PC-9 (cell line): ENCODE data around the gene DNAJB1. TPM values are rescaled to one million over a fixed set of nuclear protein-coding genes. Genes with fewer than 3 reads are reported as not detected.

Source experiments
- BruUV-seq: library from RNA; stranded (reverse); fragments of 400-500 nt; replicated peaks from 2 replicates; lab custom pipeline; 2021; lab: Mats Ljungman, UMichigan
- CTCF ChIA-PET: fragments of 300-600 bp; sonication (Branson Sonifier 250); formaldehyde crosslinking; loops from one replicate; lab custom pipeline; 2022; ENCODE audit warnings: antibody characterized with exemption; lab: Charles Lee
- POLR2A ChIA-PET: fragments of 300-600 bp; sonication (Branson Sonifier 250); formaldehyde crosslinking; loops from one replicate; lab custom pipeline; 2022; ENCODE audit warnings: antibody characterized with exemption; ENCODE audit not compliant: unreplicated experiment; lab: Charles Lee
- DNase-seq, 2 experiments: peaks; one replicate each; pipeline versions ENCODE4 v3.0.0 to v3.0.0-alpha.2; 2015 to 2022; ENCODE audit warnings: mixed read lengths in 1 of 2
- H2AFZ ChIP-seq: fragments of 200-600 bp; sonication (generic); 2 replicates; pipeline ENCODE4 v1.8.1; 2017; ENCODE audit warnings: antibody characterized with exemption
- H3F3A ChIP-seq: fragments of 200-600 bp; sonication (generic); 2 replicates; pipeline ENCODE4 v1.8.1; 2017; ENCODE audit warnings: antibody characterized with exemption, mild to moderate bottlenecking, low read depth; ENCODE audit not compliant: insufficient read depth
- H3K27ac ChIP-seq: fragments of 200-600 bp; sonication (generic); 2 replicates; pipeline ENCODE4 v1.6.1; 2016; ENCODE audit warnings: mixed run types
- H3K27me3 ChIP-seq: fragments of 200-600 bp; sonication (generic); 2 replicates; pipeline ENCODE4 v1.6.1; 2016; ENCODE audit warnings: low read depth, mixed run types; ENCODE audit not compliant: insufficient read depth
- H3K36me3 ChIP-seq: fragments of 200-600 bp; sonication (generic); 2 replicates; pipeline ENCODE4 v1.6.1; 2016; ENCODE audit warnings: low read depth, mixed run types
- H3K4me1 ChIP-seq: fragments of 200-600 bp; sonication (generic); replicated peaks from 2 replicates; pipeline ENCODE4 v1.6.1; 2016; ENCODE audit warnings: mixed run types; ENCODE audit not compliant: insufficient read depth
- H3K4me2 ChIP-seq: fragments of 200-600 bp; sonication (generic); 2 replicates; pipeline ENCODE4 v1.6.1; 2017; ENCODE audit warnings: mixed run types
- H3K4me3 ChIP-seq: fragments of 200-600 bp; sonication (generic); 2 replicates; pipeline ENCODE4 v1.6.1; 2016; ENCODE audit warnings: mixed run types
- H3K79me2 ChIP-seq: fragments of 200-600 bp; sonication (generic); 2 replicates; pipeline ENCODE4 v1.6.1; 2017; ENCODE audit warnings: low read depth, mixed run types
- H3K9me2 ChIP-seq: fragments of 200-600 bp; sonication (generic); 2 replicates; pipeline ENCODE4 v1.8.1; 2017; ENCODE audit warnings: mild to moderate bottlenecking; ENCODE audit not compliant: insufficient read depth
- H3K9me3 ChIP-seq: fragments of 200-600 bp; sonication (generic); 2 replicates; pipeline ENCODE4 v1.8.1; 2016; ENCODE audit warnings: low read depth; ENCODE audit not compliant: insufficient read depth
- H4K20me1 ChIP-seq: fragments of 200-600 bp; sonication (generic); 2 replicates; pipeline ENCODE4 v1.8.1; 2017; ENCODE audit not compliant: insufficient read depth
- EZH2 ChIP-seq: fragments of 200-600 bp; sonication (generic); IDR thresholded peaks from 2 replicates; pipeline ENCODE4 v1.8.0; 2017; ENCODE audit warnings: antibody characterized with exemption, low read depth
- intact Hi-C: fragments of 100-400 bp; cut with micrococcal nuclease; formaldehyde crosslinking; loops from one replicate; pipeline ENCODE4 v1.10.0; 2022; ENCODE audit not compliant: unreplicated experiment
- total RNA-seq: library from RNA; stranded (reverse); gene quantifications from 2 replicates; pipeline ENCODE4 v1.2.3, GENCODE V29; 2021
- TF ChIP-seq, protein P1 (sequence below): fragments of 200-600 bp; sonication (generic); conservative IDR thresholded peaks from 2 replicates; pipeline ENCODE4 v1.6.1; 2017; ENCODE audit warnings: mixed run types, antibody characterized with exemption, mild to moderate bottlenecking, moderate library complexity

DNAJB1 gene
- total RNA-seq, 1 experiment from 2014 or later: 159 TPM

DNA sequence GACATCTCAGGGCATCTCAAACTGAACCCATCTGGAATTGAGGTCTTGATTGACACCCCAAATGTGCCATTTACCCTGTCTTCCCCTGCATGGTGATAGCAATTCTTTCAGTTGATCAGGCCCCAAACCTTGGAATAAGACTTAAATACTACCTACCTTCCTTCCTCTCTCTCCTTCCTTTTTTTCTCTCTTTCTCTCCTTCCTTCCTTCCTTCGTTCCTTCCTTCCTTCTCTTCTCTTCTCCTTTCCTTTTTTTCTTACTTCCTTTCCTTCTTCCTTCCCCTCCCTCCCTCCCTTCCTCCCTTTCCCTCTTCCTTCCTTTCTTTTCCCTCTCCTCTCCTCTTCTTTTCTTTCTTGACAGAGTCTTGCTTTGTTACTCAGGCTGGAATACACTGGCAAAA lies 14.9 kb downstream of the DNAJB1 start:
- Histone ChIP-seq H3K4me1 (peaks cover 62% of the 10 kb centered on the region), H3K27me3 (no peaks in the 10 kb centered on the region), H3K27ac (peak overlapping the region; percentile 99), H3K4me3 (no peak overlapping the region; the same call in 1 of the 2 replicates), H3K9me3 (no peaks in the 10 kb centered on the region), H3K79me2 (peaks cover 11% of the 10 kb centered on the region), H4K20me1 (no peaks in the 10 kb centered on the region), H3K36me3 (no peaks in the 10 kb centered on the region), H3F3A (peaks cover 63% of the 10 kb centered on the region), H3K4me2 (peak overlapping the region; percentile 66), H3K9me2 (no peaks in the 10 kb centered on the region), H2AFZ (no peak overlapping the region)
- intact Hi-C loops: no loop called here
- CTCF ChIA-PET: interaction anchor here (1.1 kb wide), 1 partner anchor 15 kb away, joined by 4 read pairs; the partner anchor contains the start of gene DNAJB1
- TF ChIP-seq, protein P1, sequence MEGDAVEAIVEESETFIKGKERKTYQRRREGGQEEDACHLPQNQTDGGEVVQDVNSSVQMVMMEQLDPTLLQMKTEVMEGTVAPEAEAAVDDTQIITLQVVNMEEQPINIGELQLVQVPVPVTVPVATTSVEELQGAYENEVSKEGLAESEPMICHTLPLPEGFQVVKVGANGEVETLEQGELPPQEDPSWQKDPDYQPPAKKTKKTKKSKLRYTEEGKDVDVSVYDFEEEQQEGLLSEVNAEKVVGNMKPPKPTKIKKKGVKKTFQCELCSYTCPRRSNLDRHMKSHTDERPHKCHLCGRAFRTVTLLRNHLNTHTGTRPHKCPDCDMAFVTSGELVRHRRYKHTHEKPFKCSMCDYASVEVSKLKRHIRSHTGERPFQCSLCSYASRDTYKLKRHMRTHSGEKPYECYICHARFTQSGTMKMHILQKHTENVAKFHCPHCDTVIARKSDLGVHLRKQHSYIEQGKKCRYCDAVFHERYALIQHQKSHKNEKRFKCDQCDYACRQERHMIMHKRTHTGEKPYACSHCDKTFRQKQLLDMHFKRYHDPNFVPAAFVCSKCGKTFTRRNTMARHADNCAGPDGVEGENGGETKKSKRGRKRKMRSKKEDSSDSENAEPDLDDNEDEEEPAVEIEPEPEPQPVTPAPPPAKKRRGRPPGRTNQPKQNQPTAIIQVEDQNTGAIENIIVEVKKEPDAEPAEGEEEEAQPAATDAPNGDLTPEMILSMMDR: no peak
- TF ChIP-seq EZH2: no peak
- POLR2A ChIA-PET: no interaction called here
- DNase-seq: no peak
- BruUV-seq: no TSS peak

- Histone ChIP-seq H3K27me3 (no peaks in the 10 kb centered on the region), H3K9me2 (no peaks in the 10 kb centered on the region), H3K79me2 (peaks cover 11% of the 10 kb centered on the region), H3K9me3 (no peaks in the 10 kb centered on the region), H3K27ac (peak overlapping the region; percentile 99), H2AFZ (no peak overlapping the region), H3K36me3 (no peaks in the 10 kb centered on the region), H3K4me2 (peak overlapping the region; percentile 66), H4K20me1 (no peaks in the 10 kb centered on the region), H3F3A (peaks cover 65% of the 10 kb centered on the region), H3K4me1 (peaks cover 64% of the 10 kb centered on the region), H3K4me3 (no peak overlapping the region; the same call in 1 of the 2 replicates)
- DNase-seq: peak; percentile 73 to 95
- POLR2A ChIA-PET: no interaction called here
- BruUV-seq: no TSS peak
- TF ChIP-seq EZH2: no peak
- CTCF ChIA-PET: interaction anchor here (0.5 kb wide), 1 partner anchor 28 kb away, joined by 3 read pairs; no protein-coding TSS in a partner anchor
- intact Hi-C loops: no loop called here
These were observed 15.7 kb downstream of the DNAJB1 start for GRCh38 chr19:14502334-14503092.

GRCh38 chr19:14497228-14497921 lies 20.8 kb downstream of the DNAJB1 start:
- H2AFZ ChIP-seq: 0 out of 2 replicates have a peak overlapping the region, but pooled peaks have one; percentile 15
- H3K36me3 ChIP-seq: peaks cover 6% of the 10 kb centered on the region; the same call in 1 of the 2 replicates
- DNase-seq: peak; percentile 60 to 81
- POLR2A ChIA-PET: interaction anchor here (0.6 to 0.9 kb wide), 3 partner anchors 8 to 20 kb away, joined by 4 to 6 read pairs (median 5); no protein-coding TSS in a partner anchor
- BruUV-seq: no TSS peak
- TF ChIP-seq, protein P1: no peak
- no peak for TF ChIP-seq EZH2
- no peak overlapping the region; the same call in 1 of the 2 replicates for H3K4me3 ChIP-seq
- peaks cover 40% of the 10 kb centered on the region for H3K79me2 ChIP-seq
- H3F3A ChIP-seq: peaks cover 54% of the 10 kb centered on the region
- no peaks in the 10 kb centered on the region for H3K9me2 ChIP-seq
- no peaks in the 10 kb centered on the region for H3K9me3 ChIP-seq
- intact Hi-C loops: loop anchor here (10.0 kb wide), 1 partner anchor 63 kb away; the partner anchor contains the start of gene PKN1
- peaks cover 39% of the 10 kb centered on the region for H3K4me1 ChIP-seq
- peak overlapping the region; percentile 82 for H3K27ac ChIP-seq
- H3K27me3 ChIP-seq: no peaks in the 10 kb centered on the region
- peak overlapping the region; percentile 71 for H3K4me2 ChIP-seq
- H4K20me1 ChIP-seq: peaks cover 22% of the 10 kb centered on the region
- CTCF ChIA-PET: interaction anchor here (0.5 to 1.1 kb wide), 3 partner anchors 21 to 937 kb away, joined by 3 to 14 read pairs (median 3); partner anchors contain the start of gene DNAJB1
